Measurements from ENCODE around the gene TASP1. TPM values are rescaled to one million over a fixed set of nuclear protein-coding genes. Genes with fewer than 3 reads are reported as not detected.

TASP1 gene
- total RNA-seq, 1 donor from 2014 or later, result 15.9 TPM

DNA sequence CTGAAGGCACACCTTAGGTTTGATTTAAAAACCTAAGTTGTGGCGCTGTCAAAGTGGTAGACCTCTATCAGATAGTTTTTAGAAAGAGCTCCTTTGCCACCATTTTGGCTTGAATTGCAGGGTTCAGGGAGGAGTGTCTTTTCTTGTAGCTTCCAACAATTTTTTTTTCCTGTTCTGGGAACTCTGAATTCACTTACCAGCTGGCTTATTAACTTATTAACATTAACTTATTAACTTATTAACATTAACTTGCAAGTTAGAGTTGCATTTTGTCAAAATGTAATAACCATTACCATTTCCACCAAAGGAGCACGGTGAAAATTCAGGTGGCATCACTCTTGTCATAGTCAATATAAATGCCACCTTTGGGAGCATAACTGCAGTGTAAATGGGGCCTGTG is 235.7 kb downstream of the TASP1 start:
- Mint-ChIP-seq H3K4me3 (ENCODE audit: unreplicated experiment) (no peak overlapping the region), H3K27me3 (ENCODE audit: unreplicated experiment) (peaks cover 2% of the 10 kb centered on the region), H3K9me3 (ENCODE audit: unreplicated experiment) (no peaks in the 10 kb centered on the region), H3K36me3 (ENCODE audit: low read depth, unreplicated experiment) (no peaks in the 10 kb centered on the region), H3K27ac (ENCODE audit: unreplicated experiment) (no peak overlapping the region), H3K4me1 (ENCODE audit: unreplicated experiment) (no peaks in the 10 kb centered on the region)
- TF ChIP-seq, protein P1, sequence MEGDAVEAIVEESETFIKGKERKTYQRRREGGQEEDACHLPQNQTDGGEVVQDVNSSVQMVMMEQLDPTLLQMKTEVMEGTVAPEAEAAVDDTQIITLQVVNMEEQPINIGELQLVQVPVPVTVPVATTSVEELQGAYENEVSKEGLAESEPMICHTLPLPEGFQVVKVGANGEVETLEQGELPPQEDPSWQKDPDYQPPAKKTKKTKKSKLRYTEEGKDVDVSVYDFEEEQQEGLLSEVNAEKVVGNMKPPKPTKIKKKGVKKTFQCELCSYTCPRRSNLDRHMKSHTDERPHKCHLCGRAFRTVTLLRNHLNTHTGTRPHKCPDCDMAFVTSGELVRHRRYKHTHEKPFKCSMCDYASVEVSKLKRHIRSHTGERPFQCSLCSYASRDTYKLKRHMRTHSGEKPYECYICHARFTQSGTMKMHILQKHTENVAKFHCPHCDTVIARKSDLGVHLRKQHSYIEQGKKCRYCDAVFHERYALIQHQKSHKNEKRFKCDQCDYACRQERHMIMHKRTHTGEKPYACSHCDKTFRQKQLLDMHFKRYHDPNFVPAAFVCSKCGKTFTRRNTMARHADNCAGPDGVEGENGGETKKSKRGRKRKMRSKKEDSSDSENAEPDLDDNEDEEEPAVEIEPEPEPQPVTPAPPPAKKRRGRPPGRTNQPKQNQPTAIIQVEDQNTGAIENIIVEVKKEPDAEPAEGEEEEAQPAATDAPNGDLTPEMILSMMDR (IDR thresholded peaks at IDR 0.05; ENCODE audit: unreplicated experiment), result no peak
- DNase-seq (ENCODE audit: low spot score), result no peak

DNA sequence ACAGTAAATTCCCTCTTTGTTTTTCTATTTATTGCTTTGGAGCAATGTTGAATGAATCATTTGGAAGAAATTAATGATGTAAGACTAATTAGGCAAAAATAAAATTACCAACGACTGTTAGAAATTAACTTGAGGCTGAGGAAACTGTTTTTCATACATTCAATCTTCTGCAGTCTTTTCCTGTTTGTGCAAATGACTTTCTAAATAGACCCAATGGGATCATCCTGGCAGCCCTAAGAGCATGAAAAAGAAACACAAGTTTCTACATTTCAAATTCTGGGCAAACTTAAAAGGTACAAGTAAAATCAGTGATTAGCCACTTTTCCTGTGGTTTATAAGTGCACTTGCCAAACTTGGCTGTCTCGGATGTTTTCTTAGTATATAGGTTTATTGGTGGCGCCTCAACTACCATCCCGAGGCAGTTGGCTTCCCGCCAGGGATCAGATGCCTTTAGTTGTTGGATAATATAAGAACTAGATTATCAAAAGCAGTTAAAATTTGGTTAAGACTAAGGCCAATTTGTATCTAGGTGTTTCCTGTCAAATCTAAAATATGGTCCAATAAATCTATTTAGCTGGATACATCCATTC is 236.5 kb downstream of the TASP1 start:
- H3K9me3 Mint-ChIP-seq (ENCODE audit: unreplicated experiment), result no peaks in the 10 kb centered on the region
- no peaks in the 10 kb centered on the region for H3K4me1 Mint-ChIP-seq (ENCODE audit: unreplicated experiment)
- no peak overlapping the region for H3K4me3 Mint-ChIP-seq (ENCODE audit: unreplicated experiment)
- H3K36me3 Mint-ChIP-seq (ENCODE audit: low read depth, unreplicated experiment), result no peaks in the 10 kb centered on the region
- TF ChIP-seq, protein P1 (IDR thresholded peaks at IDR 0.05; ENCODE audit: unreplicated experiment), result no peak
- peaks cover 2% of the 10 kb centered on the region for H3K27me3 Mint-ChIP-seq (ENCODE audit: unreplicated experiment)
- no peak overlapping the region for H3K27ac Mint-ChIP-seq (ENCODE audit: unreplicated experiment)
- DNase-seq (ENCODE audit: low spot score), result no peak

- peaks cover 2% of the 10 kb centered on the region for H3K27me3 Mint-ChIP-seq (ENCODE audit: unreplicated experiment)
- no peaks in the 10 kb centered on the region for H3K9me3 Mint-ChIP-seq (ENCODE audit: unreplicated experiment)
- no peak for DNase-seq (ENCODE audit: low spot score)
- H3K27ac Mint-ChIP-seq (ENCODE audit: unreplicated experiment), result no peak overlapping the region
- no peak overlapping the region for H3K4me3 Mint-ChIP-seq (ENCODE audit: unreplicated experiment)
- no peaks in the 10 kb centered on the region for H3K4me1 Mint-ChIP-seq (ENCODE audit: unreplicated experiment)
- no peaks in the 10 kb centered on the region for H3K36me3 Mint-ChIP-seq (ENCODE audit: low read depth, unreplicated experiment)
- TF ChIP-seq, protein P1 (IDR thresholded peaks at IDR 0.05; ENCODE audit: unreplicated experiment), result no peak
These were observed 237.1 kb downstream of the TASP1 start for GRCh38 chr20:13401596-13401995.

GRCh38 chr20:13400453-13400852 is 238.3 kb downstream of the TASP1 start:
- Mint-ChIP-seq H3K27me3 (ENCODE audit: unreplicated experiment) (peaks cover 2% of the 10 kb centered on the region), H3K9me3 (ENCODE audit: unreplicated experiment) (no peaks in the 10 kb centered on the region), H3K27ac (ENCODE audit: unreplicated experiment) (no peak overlapping the region), H3K4me3 (ENCODE audit: unreplicated experiment) (no peak overlapping the region), H3K4me1 (ENCODE audit: unreplicated experiment) (no peaks in the 10 kb centered on the region), H3K36me3 (ENCODE audit: low read depth, unreplicated experiment) (no peaks in the 10 kb centered on the region)
- no peak for DNase-seq (ENCODE audit: low spot score)
- TF ChIP-seq, protein P1 (IDR thresholded peaks at IDR 0.05; ENCODE audit: unreplicated experiment), result no peak

- TF ChIP-seq, protein P1 (IDR thresholded peaks at IDR 0.05; ENCODE audit: unreplicated experiment), result no peak
- Mint-ChIP-seq H3K4me3 (ENCODE audit: unreplicated experiment) (no peak overlapping the region), H3K27me3 (ENCODE audit: unreplicated experiment) (peaks cover 1% of the 10 kb centered on the region), H3K9me3 (ENCODE audit: unreplicated experiment) (no peaks in the 10 kb centered on the region), H3K36me3 (ENCODE audit: low read depth, unreplicated experiment) (no peaks in the 10 kb centered on the region), H3K4me1 (ENCODE audit: unreplicated experiment) (no peaks in the 10 kb centered on the region), H3K27ac (ENCODE audit: unreplicated experiment) (no peak overlapping the region)
- no peak for DNase-seq (ENCODE audit: low spot score)
These were observed 241.4 kb downstream of the TASP1 start for GRCh38 chr20:13397300-13397724.
